COLO829 (cell line): ENCODE results near the gene AIFM2.
"Not testable (repeated sequence)": the region's sequence is repeated elsewhere in the genome, so short reads cannot be mapped to it uniquely, and the experiment has no call there.

Experiments
- DNase-seq: peaks from one replicate; pipeline ENCODE4 v3.0.0; 2012; ENCODE audit warnings: low spot score

AIFM2 gene

DNA sequence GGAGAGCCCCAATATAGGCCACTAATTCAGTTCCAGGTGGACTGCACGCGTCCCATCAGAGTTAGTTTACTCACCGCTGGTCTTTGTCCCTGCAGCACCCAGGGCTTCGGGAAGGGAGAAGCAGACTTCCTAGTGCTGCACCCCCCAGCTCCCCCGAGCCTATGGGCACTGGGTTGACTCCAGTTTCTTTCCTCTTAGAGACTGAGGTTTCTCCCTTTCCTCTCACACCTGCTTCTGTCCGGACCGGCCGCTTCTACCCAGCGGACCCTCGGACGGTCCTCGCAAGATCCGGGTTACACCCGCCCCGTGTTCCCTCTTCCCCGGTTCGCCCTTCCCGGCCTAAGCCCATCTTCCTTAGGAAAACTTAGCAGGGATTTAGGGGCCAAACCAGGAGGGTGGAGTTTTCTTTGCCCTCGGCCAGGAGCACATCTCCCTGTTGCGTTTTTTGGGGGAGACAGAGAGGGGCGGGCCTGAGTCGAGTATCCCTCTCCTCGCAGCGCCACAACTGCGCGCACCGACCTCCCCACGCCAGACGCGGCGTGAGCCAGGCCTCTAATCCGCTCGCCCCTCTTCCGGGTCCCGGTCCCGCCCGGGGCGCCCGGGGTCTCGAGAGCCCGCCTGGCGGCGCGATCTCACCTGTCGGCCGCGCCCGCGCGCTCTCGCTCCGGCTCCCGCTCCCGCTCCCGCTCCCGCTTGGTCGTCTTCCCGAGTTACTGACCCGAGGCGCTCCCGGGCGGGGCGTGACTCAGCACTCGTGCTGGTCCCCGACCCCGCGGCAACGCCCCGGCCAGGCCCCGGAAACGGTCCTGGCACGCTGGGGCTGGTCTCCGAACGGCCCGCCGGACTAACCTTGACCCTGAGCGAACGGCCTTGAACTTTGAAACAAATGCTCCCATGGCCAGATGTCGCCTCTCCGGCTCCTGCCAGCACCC, at the start of gene AIFM2:
AIFM2 (minus strand) TSS at position 728 of the 932 bp plus-strand sequence. CDS start 8,741 bp downstream, outside the sequence.
- DNase-seq, result peak; percentile 47

DNA sequence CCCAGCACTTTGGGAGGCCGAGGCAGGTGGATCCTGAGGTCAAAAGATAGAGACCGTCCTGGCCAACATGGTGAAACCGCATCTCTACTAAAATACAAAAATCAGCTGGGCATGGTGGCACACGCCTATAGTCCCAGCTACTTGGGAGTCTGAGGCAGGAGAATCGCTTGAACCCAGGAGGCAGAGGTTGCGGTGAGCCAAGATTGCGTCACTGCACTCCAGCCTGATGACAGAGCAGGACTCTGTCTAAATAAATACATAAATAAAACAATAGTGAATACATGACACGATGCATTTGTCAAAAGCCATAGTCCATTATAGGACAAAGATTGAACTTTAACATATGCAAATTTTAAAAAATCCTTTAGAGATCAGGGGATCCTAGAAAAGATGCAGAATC, 46.6 kb upstream of the AIFM2 start:
- not testable (repeated sequence) for DNase-seq

DNA sequence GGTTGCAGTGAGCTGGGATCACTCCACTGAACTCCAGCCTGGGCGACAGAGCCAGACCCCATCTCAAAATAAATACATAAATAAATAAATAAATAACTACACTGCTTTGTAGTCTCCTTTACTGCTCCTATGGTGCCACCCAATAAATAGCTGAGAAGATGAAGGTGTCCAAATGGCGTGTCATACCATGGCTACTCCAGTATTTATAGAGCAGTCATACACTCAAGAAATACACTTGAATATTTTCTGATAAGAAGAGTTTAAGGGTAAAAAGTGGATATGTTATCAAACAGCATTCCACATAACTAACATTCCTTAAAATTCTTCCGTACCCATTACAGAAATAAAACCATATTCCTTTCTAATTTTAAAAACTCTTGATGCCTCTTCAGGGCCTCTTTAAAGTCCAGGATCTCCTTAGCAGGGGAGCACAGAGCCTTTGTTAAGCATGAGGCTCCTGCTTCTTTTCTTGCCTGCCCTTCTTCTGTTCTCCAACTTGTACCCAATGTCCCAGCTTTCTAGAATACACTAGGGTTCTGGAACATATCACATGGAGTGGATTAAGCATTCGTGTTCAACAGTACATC, 45.6 kb upstream of the AIFM2 start:
- no peak for DNase-seq

DNA sequence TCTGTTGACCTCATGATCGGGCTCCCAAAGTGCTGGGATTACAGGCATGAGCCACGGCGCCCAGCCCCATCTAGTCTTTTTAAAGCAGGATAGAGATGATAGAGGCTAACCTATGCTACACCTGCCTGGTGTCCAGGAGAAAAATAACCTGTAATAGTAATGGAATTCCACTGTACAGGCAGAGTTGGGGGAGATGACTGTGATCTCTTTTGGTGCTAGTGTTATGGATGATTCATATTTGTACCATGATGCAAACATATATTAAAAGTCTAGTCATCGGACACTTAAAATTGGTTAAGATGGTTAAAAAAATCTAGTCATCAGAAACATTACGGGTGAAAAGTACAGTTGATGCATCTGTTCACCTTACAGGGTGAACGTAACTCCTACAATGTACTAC, 43.8 kb upstream of the AIFM2 start:
- no peak for DNase-seq

DNA sequence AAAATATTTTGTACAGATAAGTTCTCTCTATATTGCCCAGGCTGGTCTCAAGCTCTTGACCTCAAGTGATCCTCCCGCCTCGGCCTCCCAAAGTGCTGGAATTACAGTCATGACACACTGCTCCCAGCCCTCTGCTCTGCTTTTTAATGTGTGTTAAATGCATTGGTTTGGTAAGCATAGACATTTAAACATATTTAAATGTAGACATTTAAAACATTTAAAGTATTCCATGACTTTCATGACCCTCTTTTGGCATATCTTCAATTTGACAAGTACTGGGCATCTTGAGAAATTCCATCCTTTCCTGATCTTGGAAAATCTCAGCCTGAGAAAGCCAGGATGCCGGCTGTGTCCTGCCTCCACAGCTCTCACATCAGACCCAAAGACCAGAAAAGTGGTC, 42.9 kb upstream of the AIFM2 start:
- DNase-seq, result no peak

DNA sequence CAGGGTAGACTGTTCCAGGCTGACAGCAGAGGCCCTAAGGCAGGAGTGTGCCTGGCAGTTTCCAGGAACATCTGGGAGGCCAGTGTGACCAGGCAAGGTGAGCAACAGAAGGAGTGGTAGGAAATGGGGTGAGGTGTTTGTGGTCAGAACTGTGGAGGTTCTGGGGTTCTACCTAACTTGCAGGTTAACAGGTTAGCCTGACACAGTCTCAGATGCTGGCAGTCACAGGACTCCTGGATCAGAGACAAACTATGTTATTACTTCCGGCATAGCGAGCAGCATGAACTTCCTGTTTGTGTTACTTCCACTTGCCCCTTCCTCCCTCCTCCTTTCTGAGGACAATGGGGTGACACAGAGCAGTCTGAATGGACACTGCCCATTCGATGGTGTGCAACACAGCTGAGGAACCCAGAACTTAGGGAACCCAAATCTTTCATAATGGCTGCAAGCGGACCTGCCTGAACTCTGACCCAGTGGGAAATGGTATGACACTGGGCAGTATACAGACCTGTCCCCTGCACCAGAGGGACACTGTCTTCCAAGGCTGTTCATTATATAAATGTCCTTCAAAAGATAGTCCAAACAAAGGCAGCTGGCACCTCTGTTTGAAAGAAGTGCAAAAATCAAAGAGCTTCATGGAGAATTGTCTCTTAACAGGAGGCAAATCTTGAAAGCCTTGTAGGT, 41.6 kb upstream of the AIFM2 start:
- no peak for DNase-seq

DNA sequence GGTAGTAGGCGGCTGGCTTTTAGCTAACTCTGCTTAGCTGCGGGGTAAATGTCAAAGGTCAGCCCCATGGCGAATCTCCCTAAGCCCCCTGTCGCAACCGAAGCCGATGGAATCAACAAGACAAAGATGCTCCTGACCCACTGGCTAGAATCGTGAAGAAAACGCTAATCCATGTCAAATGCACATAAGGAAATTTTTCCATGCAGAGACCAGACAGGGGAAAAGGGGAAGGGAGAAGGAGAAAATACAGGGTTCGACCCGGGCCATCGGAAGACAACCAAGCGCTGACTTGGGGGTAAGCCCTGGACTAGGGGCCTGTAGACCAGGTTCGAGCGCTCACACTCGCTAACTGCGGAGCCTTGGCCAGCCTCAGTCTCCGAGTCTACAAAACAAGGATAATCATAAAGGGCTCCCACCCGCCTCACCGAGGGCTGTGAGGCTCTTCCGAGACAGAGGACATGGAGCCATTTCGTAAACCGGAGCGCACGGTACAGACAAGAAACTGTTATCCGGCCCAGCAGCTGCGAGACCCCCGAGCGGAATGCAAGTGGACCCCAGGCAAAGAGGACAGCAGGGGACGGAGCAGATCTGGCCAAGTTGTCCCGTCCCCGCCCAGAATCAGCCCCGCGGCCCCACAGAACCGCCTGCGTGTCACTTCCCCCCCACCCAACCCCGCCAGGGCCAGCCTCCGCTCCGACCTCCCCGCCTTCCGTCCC, 37.2 kb upstream of the AIFM2 start:
- DNase-seq, result no peak

DNA sequence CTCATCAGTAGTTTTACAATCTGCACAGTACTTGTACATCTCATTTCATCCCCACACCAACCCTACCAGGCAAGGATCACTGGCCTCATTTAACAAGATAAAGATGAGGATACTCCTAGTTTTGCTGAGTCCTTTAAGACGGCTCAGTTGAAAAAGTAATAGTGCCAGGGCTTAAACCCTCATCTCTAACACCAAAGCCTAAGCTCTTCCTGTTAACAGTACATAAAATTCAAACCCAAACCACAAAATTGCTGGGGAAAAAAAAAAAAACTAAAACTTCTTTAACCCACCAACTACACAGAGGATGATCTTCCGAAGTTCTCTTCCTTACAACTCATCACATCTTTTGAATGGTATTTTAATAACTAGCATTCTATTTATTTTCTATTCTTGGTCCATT, 36.4 kb upstream of the AIFM2 start:
- no peak for DNase-seq

DNA sequence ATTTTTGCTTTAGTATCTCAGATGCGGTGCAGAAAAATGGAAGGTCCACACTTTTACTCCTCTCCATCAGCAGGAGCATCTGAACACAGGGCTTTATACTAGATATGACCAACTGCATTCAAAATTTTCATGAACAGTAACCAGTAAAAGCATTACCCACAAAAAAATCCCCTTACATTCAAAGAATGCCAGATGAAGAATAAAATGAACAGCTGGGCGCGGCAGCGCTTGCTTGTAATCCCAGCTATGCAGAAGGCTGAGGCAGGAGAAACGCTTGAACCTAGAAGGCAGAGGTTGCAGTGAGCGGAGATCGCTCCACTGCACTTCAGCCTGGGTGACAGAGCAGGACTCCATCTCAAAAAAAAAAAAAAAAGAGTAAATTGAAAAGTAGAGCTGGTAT, 34.6 kb upstream of the AIFM2 start:
- DNase-seq, result no peak

DNA sequence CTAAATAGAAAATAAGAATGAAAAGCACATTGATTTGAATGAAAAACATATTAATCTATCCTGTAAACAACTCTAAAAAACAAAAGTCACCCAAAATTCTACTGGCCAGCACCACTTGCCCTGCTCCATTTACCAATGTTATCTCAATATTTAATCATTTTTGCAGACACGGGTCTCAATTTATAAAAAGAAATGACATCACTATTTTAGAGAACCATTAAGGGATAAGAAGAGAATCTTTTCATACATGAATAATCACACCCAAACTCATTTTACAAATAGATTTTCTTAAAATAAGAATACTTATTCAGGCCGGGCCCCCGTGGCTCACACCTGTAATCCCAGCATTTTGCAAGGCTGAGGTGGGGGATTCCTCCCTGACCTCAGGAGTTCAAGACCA, 33.8 kb upstream of the AIFM2 start:
- DNase-seq, result no peak

DNA sequence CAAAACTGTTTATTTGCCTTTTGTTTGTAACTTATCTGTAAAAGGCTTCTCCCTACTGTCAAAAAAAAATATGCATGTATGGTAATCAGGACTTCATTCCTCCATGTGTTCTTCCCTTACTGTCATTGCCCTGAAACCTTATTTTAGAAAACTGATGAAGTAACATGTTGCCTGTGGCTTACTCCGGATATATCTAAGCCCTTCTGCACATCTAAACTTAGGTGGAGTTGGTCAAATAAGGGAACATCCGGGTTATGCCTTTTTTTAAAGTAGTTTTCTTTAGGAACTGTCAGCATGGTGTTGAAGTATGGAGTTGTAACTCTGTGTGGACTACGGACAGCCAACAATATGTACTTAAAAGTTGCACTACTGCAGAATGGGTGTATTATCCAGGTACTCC, 31.5 kb upstream of the AIFM2 start:
- no peak for DNase-seq

DNA sequence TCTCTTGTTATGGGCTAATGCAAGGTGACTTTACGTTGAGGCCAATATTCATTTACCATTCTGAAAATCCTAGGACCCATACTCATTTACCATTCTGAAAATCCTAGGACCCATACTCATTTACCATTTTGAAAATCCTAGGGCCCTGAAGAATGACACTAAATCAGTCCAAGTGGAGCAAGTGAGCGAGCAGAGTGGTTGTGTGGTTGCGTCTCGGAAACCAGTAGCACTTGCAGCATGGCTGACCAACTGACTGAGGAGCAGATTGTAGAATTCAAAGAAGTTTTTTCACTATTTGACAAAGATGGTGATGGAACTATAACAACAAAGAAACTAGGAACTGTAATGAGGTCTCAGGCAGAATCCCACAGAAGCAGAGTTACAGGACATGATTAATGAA, 30.8 kb upstream of the AIFM2 start:
- DNase-seq, result no peak

DNA sequence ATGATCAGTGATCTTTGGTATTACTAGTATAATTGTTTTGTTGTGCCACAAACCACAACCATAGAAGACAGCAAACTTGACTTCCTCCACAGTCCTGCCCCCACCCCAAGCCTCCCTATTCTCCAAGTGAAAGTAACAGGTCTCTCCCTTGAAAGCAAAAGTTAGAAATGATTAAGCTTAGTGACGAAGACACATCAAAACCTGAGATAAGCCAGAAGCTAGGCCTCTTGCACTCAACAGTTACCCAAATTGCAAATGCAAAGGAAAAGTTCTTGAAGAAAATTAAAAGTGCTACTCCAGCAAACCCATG, 30.2 kb upstream of the AIFM2 start:
- no peak for DNase-seq

DNA sequence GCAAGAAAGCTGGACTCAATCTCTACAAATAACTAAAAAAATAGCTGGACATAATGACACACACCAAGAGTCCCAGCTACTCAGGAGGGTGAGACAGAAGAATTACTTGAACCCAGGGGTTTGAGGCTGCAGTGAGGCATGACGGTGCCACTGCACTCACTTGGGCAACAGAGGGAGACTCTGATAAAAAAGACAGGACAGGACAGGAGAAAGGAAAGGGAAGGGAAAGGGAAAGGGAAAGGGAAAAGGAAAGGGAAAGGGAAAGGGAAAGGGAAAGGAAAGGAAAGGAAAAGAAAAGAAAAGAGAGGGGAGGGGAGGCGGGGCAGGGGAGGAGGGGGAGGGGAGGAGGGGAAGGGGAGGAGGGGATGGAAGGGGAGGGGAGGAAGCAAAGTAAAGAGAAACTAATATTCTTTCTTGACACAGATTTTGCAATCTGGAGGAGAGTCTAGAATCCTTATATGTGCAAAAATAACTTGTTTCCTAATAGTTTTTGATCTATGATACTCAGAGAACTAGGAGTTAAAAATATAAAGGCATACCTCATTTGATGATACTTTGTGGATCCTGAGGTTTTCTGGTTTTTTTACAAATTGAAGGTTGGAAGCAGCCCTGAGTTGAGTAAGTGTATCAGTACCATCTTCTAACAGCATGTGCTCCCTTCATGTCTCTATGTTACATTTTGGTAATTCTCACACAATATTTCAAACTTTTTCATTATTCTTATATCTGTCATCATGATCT, 29.7 kb upstream of the AIFM2 start:
- no peak for DNase-seq

DNA sequence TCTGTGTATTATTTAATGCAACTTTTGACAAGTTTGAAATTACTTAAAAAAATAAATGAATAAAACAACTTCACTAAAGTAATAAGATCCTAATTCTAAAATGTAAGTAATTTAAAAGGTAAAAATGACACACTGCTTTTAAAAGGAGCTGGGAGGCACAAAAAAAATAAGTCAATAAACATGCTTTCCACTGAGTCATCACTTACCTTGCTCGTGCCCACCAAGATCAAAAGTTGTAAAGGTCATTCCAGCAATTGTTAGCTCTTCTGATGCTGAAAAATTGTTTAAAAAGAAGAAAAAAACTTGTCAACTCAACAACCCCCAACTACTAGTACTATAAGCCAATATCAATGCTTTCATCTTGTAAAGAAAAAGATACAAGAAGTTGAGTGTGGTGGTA, 28.2 kb upstream of the AIFM2 start:
- no peak for DNase-seq

DNA sequence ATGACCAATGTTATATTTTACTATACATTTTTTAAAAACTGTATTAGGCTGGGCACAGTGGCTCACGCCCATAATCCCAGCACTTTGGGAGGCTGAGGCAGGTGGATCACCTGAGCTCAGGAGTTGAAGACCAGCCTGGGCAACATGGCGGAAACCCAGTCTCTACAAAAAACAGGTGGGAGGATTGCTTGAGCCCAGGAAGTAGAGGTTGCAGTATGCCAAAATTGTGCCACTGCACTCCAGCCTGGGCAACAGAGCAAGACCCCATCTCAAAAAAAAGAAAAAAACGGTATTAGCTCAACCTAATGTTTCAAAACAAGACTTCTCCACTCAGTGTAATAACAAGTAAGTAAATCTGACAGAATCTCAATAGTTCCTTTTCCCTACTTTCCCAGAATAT, 26.7 kb upstream of the AIFM2 start:
- not testable (repeated sequence) for DNase-seq

DNA sequence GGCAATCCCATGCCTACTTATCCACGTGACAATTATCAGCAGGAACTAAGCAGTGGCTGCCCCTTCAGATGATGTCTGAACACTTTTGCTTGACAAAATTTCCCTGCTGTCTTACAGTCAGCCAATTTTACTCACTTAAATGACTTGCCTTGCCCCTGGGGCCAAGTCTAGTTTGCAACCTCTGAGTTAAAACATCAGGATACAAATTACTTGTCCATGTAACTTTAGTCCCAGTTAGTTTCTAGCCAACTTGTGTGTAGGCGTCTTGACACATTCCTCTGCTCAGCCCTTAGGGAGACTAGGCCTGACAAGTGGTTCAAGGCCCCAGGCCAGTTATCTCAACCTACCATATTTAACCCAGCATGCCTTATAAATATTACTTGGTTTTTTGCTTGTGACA, 25.5 kb upstream of the AIFM2 start:
- no peak for DNase-seq

DNA sequence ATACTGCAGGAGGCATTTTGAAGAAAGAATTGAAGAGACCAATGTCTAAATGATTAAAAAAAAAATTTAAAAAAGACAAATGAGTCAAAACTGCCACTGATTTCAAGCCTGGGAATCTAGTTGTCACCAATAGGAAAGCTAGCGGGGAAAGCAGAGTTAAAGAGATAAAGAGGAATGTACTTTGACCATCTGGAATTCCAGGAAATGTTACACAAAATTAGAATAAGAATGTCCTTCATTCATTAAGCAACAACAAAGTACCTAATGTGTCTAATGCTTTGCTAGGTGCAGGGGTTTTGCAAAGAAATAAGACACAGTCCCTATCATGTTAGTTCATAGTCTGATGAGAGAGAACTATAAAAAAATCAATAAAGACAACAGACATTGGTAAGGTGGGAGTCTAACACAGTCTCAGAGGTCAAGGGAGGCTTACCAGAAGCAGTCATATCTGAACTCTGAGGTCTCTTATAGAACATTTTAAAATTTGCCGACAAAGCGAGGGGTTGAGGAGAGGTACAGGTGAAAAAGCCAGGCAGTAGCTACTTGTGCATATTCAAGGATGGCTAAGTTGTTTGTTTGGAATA, 22.7 kb upstream of the AIFM2 start:
- DNase-seq, result no peak

DNA sequence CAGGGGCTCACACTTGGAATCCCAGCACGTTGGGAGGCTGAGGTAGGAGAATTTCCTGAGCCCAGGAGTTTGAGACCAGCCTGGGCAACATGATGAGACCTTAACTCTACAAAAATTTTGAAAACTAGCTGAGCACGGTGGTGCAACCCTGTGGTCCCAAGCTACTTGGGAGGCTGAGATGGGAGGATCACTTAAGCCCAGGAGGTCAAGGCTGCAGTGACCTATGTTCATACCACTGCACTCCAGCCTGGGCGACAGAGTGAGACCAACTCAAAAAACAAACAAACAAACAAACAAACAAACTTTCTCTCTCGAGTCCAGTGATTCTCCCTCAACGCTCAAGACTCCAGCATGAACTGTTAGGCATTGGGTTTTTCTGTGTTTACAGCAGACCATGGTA, 15.9 kb upstream of the AIFM2 start:
- no peak for DNase-seq

DNA sequence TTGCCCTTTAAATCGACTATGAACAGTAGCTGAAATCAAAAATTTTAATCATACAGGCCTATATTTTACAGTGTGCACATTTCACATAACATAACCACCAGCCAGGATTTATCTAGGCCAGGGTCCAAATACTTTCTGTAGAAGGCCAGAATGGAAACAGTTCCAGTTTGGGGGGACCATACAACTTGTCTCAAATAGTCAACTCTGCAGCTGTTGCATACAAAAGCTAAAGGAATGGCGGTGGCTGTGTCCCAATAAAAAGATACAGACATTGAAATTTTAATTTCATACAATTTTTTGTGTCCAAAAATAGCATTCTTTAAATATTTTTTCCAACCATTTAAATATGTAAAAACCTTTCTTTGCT, 14.6 kb upstream of the AIFM2 start:
- no peak for DNase-seq

DNA sequence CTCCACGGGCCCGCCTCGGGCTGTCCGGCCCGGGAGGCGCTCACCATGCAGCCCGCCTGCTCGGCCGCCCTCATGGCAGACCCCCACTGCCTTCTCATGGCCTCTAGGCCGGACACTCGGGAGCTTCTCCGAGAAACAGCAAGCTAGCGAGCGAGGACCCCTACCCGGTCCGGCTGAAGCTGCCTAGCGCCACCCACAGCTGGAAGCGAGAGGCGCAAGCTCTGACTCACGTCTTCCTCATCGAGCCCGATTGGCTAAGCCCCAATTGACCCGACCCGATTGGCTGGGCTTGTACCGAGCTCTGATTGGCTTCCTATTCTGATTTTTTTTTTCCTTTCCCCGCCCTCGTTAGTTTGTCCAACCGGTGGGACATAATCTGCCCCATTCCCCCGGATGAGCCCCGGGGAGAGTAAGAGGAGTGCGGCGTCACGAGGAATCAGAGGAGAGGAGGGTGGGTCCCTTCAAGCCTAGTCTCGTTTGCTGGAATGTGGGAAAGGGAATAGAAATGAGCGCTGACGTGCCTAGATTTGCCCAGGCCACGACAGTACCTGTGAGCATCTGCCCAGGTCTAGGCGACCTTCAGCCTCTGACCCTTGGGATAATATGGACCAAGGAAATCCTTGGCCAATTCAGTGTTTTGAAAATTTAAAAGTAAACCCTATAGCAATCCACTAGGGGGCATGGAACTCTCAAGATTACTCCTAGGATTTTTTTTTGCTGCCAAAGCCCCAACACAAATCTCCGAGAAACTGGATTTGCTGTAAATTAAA, 14.0 kb upstream of the AIFM2 start, which contains the start of gene TYSND1:
TYSND1 (minus strand) TSS at position 212 of the 770 bp plus-strand sequence; CDS start at position 98, 114 bp downstream.
- DNase-seq, result peak; percentile 96
